Suppressor macrophage treated with lipopolysaccharide for 1 hour (primary cell): ENCODE results near the gene PKM.

ENCODE experiments used
- DNase-seq, 3 donors: peaks; one replicate each; pipeline ENCODE4 v3.0.0-alpha.2; 2020 to 2022

The PKM gene

GRCh38 chr15:72175186-72176044 lies 55.6 kb downstream of the PKM start:
- no peak for DNase-seq

GRCh38 chr15:72174551-72175165 lies 56.3 kb downstream of the PKM start:
- no peak for DNase-seq

GRCh38 chr15:72173864-72174550 lies 57.0 kb downstream of the PKM start:
- DNase-seq: no peak

GRCh38 chr15:72173401-72173800 lies 57.6 kb downstream of the PKM start:
- no peak for DNase-seq

- no peak for DNase-seq
Observed at GRCh38 chr15:72172796-72173195, 58.2 kb downstream of the PKM start.

GRCh38 chr15:72171978-72172377 lies 59.0 kb downstream of the PKM start:
- DNase-seq: peak in 2 of 3 donors; percentile 6 to 30

- DNase-seq: no peak
Observed at GRCh38 chr15:72170691-72171090, 60.3 kb downstream of the PKM start.

GRCh38 chr15:72169921-72170611 lies 60.9 kb downstream of the PKM start:
- no peak for DNase-seq

GRCh38 chr15:72169236-72169920 lies 61.6 kb downstream of the PKM start:
- DNase-seq: no peak

GRCh38 chr15:72168808-72169190 lies 62.2 kb downstream of the PKM start:
- no peak for DNase-seq

- no peak for DNase-seq
Observed at GRCh38 chr15:72168131-72168807, 62.7 kb downstream of the PKM start.

- no peak for DNase-seq
Observed at GRCh38 chr15:72167445-72167844, 63.5 kb downstream of the PKM start.

- DNase-seq: no peak
Observed at GRCh38 chr15:72166716-72167417, 64.1 kb downstream of the PKM start.

- DNase-seq: no peak
Observed at GRCh38 chr15:72163719-72164118, 67.3 kb downstream of the PKM start.

- DNase-seq: no peak
Observed at GRCh38 chr15:72162569-72162968, 68.4 kb downstream of the PKM start.

GRCh38 chr15:72161361-72162132 lies 69.4 kb downstream of the PKM start:
- no peak for DNase-seq

- DNase-seq: no peak
Observed at GRCh38 chr15:72160696-72161245, 70.2 kb downstream of the PKM start.

- DNase-seq: peak; percentile 25 to 60 (median 41)
Observed at GRCh38 chr15:72156928-72157327, 74.1 kb downstream of the PKM start.

GRCh38 chr15:72155635-72156616 lies 75.1 kb downstream of the PKM start:
- DNase-seq: peak; percentile 87 to 91 (median 88)
